HUES6 (cell line): ENCODE data around the gene ATG7.
A peak's percentile ranks its signal among the peaks of the same experiment; 100 is the strongest.

ENCODE experiments used
- H3K27ac ChIP-seq: 2 replicates; pipeline ENCODE4 v1.7.0; 2013; ENCODE audit warnings: low read depth, mild to moderate bottlenecking, low read length, inconsistent platforms
- H3K27me3 ChIP-seq: 2 replicates; pipeline ENCODE4 v1.6.1; 2013; ENCODE audit warnings: low read length; ENCODE audit not compliant: control insufficient read depth, insufficient read depth
- H3K36me3 ChIP-seq: 2 replicates; pipeline ENCODE4 v1.6.1; 2013; ENCODE audit warnings: low read length; ENCODE audit not compliant: control insufficient read depth, insufficient read depth
- H3K4me1 ChIP-seq: 2 replicates; pipeline ENCODE4 v1.6.1; 2013; ENCODE audit warnings: low read length; ENCODE audit not compliant: control insufficient read depth, insufficient read depth
- H3K4me3 ChIP-seq: 2 replicates; pipeline ENCODE4 v1.5.1; 2013; ENCODE audit warnings: low read depth, low read length
- H3K9ac ChIP-seq: one replicate; pipeline ENCODE4 v1.6.1; 2013; ENCODE audit warnings: mild to moderate bottlenecking, low read length
- H3K9me3 ChIP-seq: 2 replicates; pipeline ENCODE4 v1.6.1; 2013; ENCODE audit warnings: low read depth, low read length; ENCODE audit not compliant: control insufficient read depth, insufficient read depth

The ATG7 gene

DNA sequence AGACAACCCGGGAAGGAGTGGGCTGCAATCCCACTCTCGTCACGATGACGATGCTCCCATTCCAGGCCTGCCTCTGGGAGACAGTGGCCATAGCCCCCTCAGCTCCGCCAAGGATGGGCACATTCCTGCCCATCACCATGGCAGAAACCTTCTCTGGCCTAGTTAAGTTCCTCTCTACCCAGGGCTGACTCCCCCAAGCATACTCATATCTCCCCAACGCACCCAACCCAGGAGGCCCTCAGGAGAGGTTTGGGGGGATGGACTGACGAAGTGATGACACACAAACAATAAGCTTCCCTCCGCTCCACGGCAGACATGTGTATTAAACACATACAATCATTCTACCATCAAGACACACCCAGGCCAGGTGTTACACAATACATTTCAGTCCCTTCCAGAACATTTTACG, 311.4 kb downstream of the ATG7 start:
- Histone ChIP-seq H3K9me3 (no peaks in the 10 kb centered on the region), H3K4me1 (peaks cover 30% of the 10 kb centered on the region), H3K9ac (no peak overlapping the region), H3K36me3 (0 out of 2 replicates have a peak, but pooled peaks cover 2% of the 10 kb centered on the region), H3K27me3 (no peaks in the 10 kb centered on the region), H3K27ac (no peak overlapping the region), H3K4me3 (no peak overlapping the region)

DNA sequence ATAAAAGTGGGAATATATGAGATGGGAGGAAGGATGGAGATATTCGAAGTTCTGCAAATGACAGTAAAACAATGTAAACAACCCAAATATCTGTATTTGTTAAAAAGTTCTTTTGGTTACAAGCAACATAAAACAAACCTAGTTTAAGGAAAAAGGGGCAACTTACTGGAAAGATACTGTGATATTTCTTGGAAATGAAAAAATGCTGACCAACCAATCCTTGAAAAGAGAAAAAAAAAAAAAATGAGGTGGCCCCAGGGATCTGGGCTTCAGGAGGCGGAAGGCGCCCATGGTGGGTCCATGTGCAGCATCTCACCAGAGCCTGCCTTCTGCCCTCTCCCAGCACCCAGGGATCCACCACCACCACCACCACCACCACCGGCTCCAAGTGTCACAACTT, 312.4 kb downstream of the ATG7 start:
- peaks cover 39% of the 10 kb centered on the region for H3K4me1 ChIP-seq
- no peak overlapping the region for H3K9ac ChIP-seq
- H3K27me3 ChIP-seq: no peaks in the 10 kb centered on the region
- H3K4me3 ChIP-seq: no peak overlapping the region
- no peaks in the 10 kb centered on the region for H3K9me3 ChIP-seq
- H3K36me3 ChIP-seq: 0 out of 2 replicates have a peak, but pooled peaks cover 2% of the 10 kb centered on the region
- H3K27ac ChIP-seq: no peak overlapping the region

DNA sequence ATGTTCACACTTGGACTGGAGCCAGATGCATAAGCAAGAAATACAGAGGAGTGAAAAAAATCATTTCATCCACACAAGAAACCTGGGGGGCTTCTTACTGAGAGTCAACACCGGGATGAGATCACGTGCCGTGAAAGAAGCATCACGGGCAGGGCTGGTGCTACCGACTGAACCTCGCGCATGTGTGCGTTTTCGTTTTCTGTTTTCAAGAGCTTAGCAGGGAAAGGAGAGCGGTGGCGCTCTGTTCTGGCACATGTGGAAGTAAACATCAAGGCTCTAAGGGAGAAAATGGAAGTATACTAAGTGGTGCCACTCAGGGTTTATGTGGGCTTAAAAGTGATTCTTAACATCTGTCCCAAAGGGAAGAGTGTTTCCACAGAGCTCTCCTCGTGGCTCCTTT, 315.6 kb downstream of the ATG7 start:
- H3K27ac ChIP-seq: no peak overlapping the region
- 0 out of 2 replicates have a peak, but pooled peaks cover 2% of the 10 kb centered on the region for H3K36me3 ChIP-seq
- peaks cover 55% of the 10 kb centered on the region for H3K4me1 ChIP-seq
- H3K27me3 ChIP-seq: no peaks in the 10 kb centered on the region
- no peak overlapping the region for H3K9ac ChIP-seq
- H3K4me3 ChIP-seq: no peak overlapping the region
- H3K9me3 ChIP-seq: no peaks in the 10 kb centered on the region

DNA sequence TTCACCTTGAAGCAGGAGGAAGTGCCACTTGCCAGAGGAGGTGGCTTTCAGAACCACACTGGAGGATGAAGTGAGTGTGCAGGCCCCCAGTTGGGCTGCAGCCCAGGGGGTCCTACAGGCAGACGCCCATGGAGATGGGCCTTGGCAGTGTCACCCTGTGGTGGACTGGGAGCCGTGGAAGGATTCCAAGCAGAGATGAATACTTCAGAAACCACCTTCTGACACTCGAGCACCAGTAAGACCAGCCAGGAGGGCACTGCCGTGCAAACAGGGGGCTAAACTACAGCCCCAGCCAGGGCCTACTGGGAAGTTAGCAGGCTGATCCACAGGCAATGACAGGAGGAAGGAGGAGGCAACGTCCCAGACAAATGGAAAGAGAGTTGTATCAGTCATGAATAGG, 316.1 kb downstream of the ATG7 start:
- Histone ChIP-seq H3K9ac (no peak overlapping the region), H3K4me1 (peaks cover 55% of the 10 kb centered on the region), H3K27me3 (no peaks in the 10 kb centered on the region), H3K36me3 (0 out of 2 replicates have a peak, but pooled peaks cover 2% of the 10 kb centered on the region), H3K27ac (no peak overlapping the region), H3K9me3 (no peaks in the 10 kb centered on the region), H3K4me3 (no peak overlapping the region)

DNA sequence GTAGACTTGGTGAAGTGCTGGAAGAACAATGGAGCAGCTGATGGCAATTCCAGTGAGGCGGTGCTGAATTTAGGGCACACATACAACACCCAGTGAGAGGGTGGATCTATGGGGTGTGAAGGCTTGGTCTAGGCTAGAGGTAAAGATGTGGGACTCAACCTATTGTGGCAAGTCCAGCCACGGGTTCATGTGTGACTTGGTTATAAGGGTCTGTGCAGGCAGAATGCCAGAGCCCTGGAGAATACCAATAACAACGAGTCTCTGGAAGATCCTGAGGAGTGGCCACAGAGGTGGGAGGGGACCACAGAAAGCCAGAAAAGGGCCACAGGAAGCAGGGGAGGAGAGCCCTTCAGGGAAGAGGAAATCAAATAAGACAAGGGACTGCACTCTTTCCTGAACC, 316.6 kb downstream of the ATG7 start:
- 0 out of 2 replicates have a peak, but pooled peaks cover 2% of the 10 kb centered on the region for H3K36me3 ChIP-seq
- no peaks in the 10 kb centered on the region for H3K27me3 ChIP-seq
- H3K9ac ChIP-seq: no peak overlapping the region
- H3K9me3 ChIP-seq: no peaks in the 10 kb centered on the region
- peaks cover 55% of the 10 kb centered on the region for H3K4me1 ChIP-seq
- no peak overlapping the region for H3K4me3 ChIP-seq
- no peak overlapping the region for H3K27ac ChIP-seq

DNA sequence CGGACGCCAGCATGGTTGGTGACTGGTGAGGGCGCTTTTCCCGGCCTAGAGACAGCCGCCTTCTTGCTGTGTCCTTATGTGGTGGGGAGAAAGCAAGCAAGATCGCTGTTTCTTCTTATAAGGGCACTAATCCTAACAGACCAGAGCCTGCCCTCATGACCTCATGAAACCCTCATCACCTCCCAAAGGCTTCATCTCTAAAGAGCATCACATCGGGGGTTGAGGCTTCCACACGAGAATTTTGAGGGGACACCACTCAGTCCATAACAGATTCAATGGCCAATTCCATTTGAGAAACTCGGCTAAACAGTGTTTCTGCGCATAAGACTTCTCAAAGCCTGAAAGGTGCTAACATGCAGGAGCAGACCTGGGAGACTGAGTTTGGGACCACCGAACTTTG, 317.5 kb downstream of the ATG7 start:
- Histone ChIP-seq H3K4me1 (peaks cover 63% of the 10 kb centered on the region), H3K36me3 (0 out of 2 replicates have a peak, but pooled peaks cover 2% of the 10 kb centered on the region), H3K9me3 (no peaks in the 10 kb centered on the region), H3K4me3 (no peak overlapping the region), H3K27me3 (no peaks in the 10 kb centered on the region), H3K9ac (no peak overlapping the region), H3K27ac (no peak overlapping the region; the same call in 1 of the 2 replicates)

DNA sequence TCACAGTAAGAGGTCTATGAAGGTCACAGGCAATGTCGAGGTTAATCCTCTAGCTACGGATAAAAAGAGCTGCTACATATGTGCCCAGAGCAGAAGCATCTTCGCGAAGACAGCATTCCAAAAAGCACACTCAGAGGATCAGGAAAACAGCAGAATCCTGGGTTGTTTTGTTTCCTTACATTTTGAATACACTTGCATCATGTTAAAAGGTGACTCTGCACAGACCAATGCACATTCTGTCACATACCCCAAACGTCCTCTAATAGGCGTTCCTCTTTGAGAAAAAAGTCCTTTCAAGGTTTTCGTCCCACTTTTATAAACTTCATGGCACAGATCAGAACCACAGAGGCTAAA, 318.8 kb downstream of the ATG7 start:
- Histone ChIP-seq H3K36me3 (peaks cover 3% of the 10 kb centered on the region; the same call in 1 of the 2 replicates), H3K27me3 (no peaks in the 10 kb centered on the region), H3K27ac (peak overlapping the region; percentile 46; the same call in 1 of the 2 replicates), H3K4me1 (peaks cover 63% of the 10 kb centered on the region), H3K9ac (peak overlapping the region; percentile 40), H3K4me3 (no peak overlapping the region), H3K9me3 (no peaks in the 10 kb centered on the region)

DNA sequence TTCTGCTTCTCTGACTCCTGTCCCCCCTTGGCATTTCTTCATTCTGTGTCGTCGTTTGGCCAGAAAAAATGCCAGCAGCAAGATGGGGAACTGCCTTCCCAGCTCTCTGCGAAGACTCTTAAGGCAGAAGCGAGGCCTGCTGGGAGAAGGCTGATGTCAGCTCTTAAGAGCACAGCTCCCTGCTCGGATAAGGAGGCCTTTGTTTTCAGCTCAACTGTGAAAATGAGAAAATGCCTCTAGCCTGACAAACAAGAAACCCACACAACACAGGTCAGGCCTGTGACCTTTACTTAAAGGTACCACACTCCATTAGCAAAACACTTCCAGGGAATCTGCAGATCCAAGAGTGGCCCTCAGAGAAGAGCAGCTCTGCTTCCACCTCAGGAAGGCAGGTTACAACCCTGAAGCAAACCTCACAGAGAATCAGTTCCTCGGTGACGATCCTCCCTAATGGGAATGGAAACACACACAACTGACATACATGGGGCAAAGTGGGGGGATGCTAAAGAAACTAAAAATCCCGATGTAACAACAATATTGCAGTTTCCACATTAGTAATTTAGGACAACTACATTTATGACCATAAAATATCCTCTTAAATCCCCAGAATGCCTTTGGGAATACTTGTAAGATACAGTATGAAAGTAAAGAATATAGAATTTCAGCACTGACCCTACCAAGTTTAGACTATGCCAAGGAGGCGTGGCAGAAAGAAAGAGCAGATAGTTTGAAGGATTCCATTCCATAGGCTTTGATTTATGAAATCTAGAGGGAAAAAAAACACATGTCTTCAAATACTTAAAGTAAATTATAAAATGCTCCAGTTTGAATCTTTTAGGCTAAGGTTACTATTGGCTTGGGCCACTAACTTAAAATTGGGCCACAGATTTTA, 319.4 kb downstream of the ATG7 start:
- Histone ChIP-seq H3K4me1 (peaks cover 63% of the 10 kb centered on the region), H3K9me3 (peaks cover 4% of the 10 kb centered on the region; the same call in 1 of the 2 replicates), H3K4me3 (no peak overlapping the region), H3K36me3 (peaks cover 10% of the 10 kb centered on the region; the same call in 1 of the 2 replicates), H3K27me3 (no peaks in the 10 kb centered on the region), H3K9ac (peak overlapping the region; percentile 40), H3K27ac (peak overlapping the region; percentile 46)

DNA sequence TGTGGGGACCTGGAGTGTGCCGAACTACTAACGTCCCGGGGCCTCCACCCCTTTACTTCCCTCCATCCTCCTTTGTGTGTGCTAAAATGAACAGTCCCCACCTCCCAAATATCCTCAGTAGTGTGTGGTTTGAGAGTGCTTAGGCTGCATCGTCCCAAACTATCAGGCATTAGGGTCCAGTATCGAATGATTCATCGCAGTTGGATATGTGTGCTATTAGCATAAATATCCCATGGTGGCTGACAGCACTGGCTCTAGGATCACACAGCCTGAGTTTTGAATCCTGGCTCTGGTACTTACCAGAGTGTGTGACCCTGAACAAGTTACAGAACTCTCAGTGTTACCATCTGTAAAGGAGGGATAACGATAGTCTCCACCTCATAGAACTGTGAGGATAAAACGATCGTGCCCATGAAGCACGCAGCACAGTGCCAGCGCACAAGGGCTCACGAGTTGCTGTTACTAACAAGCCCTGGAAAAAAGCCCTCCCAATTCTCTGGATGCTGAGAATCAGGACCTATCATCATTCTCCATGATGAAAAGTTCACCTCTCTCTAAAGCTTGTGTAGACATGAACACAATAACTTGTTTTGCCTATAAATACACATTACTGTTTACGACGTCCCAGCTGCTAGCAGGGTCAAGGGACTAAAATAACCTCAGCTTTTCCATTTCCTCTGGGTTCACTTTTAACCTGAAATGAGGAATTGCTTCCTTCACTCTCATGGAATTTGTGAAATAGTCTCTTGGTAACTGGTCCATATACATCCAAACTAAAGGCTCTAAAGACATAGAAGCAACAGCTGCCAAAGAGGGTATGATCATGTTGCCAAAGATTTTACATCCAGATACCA, 320.5 kb downstream of the ATG7 start:
- Histone ChIP-seq H3K27me3 (no peaks in the 10 kb centered on the region), H3K4me3 (no peak overlapping the region), H3K9ac (peak overlapping the region; percentile 2), H3K36me3 (peaks cover 11% of the 10 kb centered on the region; the same call in 1 of the 2 replicates), H3K9me3 (peaks cover 4% of the 10 kb centered on the region; the same call in 1 of the 2 replicates), H3K4me1 (peaks cover 63% of the 10 kb centered on the region), H3K27ac (peak overlapping the region; percentile 1; the same call in 1 of the 2 replicates)

DNA sequence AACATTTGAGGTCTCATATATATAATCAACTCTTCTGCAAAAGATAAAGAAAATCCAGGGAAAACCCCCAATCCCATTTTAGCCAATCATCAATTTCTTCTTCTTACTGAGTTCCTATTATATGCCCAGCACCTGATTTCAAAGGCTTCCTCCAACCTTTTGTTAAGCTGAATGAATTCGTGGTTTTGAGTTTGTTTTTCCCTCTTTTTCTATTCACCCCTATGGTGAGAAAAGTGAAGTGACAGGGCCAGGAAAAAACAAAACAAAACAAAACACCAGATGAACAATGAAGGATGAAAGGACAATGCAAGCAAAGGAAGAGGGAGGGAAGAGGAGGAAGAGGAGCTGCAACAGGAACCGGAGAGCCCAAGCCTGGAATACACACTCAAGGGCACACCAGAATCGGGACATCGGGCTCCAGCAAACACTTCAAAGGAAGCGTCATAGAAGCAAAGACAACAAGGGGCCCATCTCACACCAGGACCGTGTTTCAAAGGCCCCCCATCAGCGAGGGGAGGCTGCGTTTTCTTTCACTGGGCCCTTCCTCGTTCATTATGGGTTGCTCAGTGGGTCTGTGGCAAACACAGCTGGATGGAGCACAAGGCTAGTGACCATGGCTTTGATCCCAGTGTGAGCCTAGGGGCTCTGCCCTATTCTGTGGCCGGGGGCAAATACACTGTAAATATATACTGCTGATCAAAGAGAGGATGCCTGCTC, 321.3 kb downstream of the ATG7 start:
- Histone ChIP-seq H3K9me3 (peaks cover 4% of the 10 kb centered on the region; the same call in 1 of the 2 replicates), H3K27me3 (no peaks in the 10 kb centered on the region), H3K9ac (peak overlapping the region; percentile 4), H3K4me3 (peak overlapping the region; percentile 12; the same call in 1 of the 2 replicates), H3K4me1 (peaks cover 61% of the 10 kb centered on the region), H3K27ac (peak overlapping the region; percentile 15; the same call in 1 of the 2 replicates), H3K36me3 (peaks cover 11% of the 10 kb centered on the region; the same call in 1 of the 2 replicates)
